HG03045 (cell line): Measurements from ENCODE around the gene USF1.
"Not testable (repeated sequence)": the region's sequence is repeated elsewhere in the genome, so short reads cannot be mapped to it uniquely, and the experiment has no call there.

Experiments
- ATAC-seq: cut with Tn5 transposase; IDR thresholded peaks from one replicate; pipeline ENCODE4 v1.9.1; 2021; ENCODE audit warnings: mild to moderate bottlenecking, moderate library complexity; ENCODE audit not compliant: unreplicated experiment

The USF1 gene

GRCh38 chr1:161048949-161049722 is 3.4 kb upstream of the USF1 start:
- no peak for ATAC-seq

- no peak for ATAC-seq
Observed at GRCh38 chr1:161047436-161048420, 2.0 kb upstream of the USF1 start.

GRCh38 chr1:161046605-161047228 is 940 bp upstream of the USF1 start:
- ATAC-seq: peak; percentile 39

- peak; percentile 29 for ATAC-seq
Observed at GRCh38 chr1:161044908-161045735, 655 bp downstream of the USF1 start.

- no peak for ATAC-seq
Observed at GRCh38 chr1:161044535-161044907, 1.3 kb downstream of the USF1 start.

GRCh38 chr1:161039546-161039945 is 6.2 kb downstream of the USF1 start:
- no peak for ATAC-seq

- no peak for ATAC-seq
Observed at GRCh38 chr1:161039154-161039545, 6.6 kb downstream of the USF1 start.

- ATAC-seq: peak; percentile 73
Observed at GRCh38 chr1:161038523-161039153, 7.1 kb downstream of the USF1 start, which contains the start of gene TSTD1. Gene TSTD1 (minus strand): TSS chr1:161038964. CDS start chr1:161038889, 75 bp downstream.

GRCh38 chr1:161037661-161038522 is 7.9 kb downstream of the USF1 start:
- ATAC-seq: no peak

GRCh38 chr1:161033751-161034150 is 12.0 kb downstream of the USF1 start:
- ATAC-seq: no peak

- ATAC-seq: no peak
Observed at GRCh38 chr1:161032409-161032808, 13.4 kb downstream of the USF1 start.

GRCh38 chr1:161031874-161032273 is 13.9 kb downstream of the USF1 start:
- ATAC-seq: no peak

- ATAC-seq: not testable (repeated sequence)
Observed at GRCh38 chr1:161029466-161029865, 16.3 kb downstream of the USF1 start.

GRCh38 chr1:161026954-161027353 is 18.8 kb downstream of the USF1 start:
- ATAC-seq: not testable (repeated sequence)

GRCh38 chr1:161022432-161022831 is 23.3 kb downstream of the USF1 start:
- ATAC-seq: not testable (repeated sequence)

- no peak for ATAC-seq
Observed at GRCh38 chr1:161021970-161022353, 23.8 kb downstream of the USF1 start.

- ATAC-seq: peak; percentile 91
Observed at GRCh38 chr1:161021165-161021969, 24.4 kb downstream of the USF1 start.

GRCh38 chr1:161020509-161021164 is 25.1 kb downstream of the USF1 start, which contains the start of gene F11R:
Gene F11R (minus strand): TSS chr1:161021152. CDS start chr1:161021073, 79 bp downstream.
- peak; percentile 50 for ATAC-seq
